ENCODE data around the gene HLA-DQB1. TPM values are rescaled to one million over a fixed set of nuclear protein-coding genes. Genes with fewer than 3 reads are reported as not detected.
"Not testable (repeated sequence)": the region's sequence is repeated elsewhere in the genome, so short reads cannot be mapped to it uniquely, and the experiment has no call there.

HLA-DQB1 gene
- polyA plus RNA-seq (ENCODE audit: insufficient read length in 4 of 4): 1 to 10 TPM; 4.4 to 8.3 (median 6.1) TPM

DNA sequence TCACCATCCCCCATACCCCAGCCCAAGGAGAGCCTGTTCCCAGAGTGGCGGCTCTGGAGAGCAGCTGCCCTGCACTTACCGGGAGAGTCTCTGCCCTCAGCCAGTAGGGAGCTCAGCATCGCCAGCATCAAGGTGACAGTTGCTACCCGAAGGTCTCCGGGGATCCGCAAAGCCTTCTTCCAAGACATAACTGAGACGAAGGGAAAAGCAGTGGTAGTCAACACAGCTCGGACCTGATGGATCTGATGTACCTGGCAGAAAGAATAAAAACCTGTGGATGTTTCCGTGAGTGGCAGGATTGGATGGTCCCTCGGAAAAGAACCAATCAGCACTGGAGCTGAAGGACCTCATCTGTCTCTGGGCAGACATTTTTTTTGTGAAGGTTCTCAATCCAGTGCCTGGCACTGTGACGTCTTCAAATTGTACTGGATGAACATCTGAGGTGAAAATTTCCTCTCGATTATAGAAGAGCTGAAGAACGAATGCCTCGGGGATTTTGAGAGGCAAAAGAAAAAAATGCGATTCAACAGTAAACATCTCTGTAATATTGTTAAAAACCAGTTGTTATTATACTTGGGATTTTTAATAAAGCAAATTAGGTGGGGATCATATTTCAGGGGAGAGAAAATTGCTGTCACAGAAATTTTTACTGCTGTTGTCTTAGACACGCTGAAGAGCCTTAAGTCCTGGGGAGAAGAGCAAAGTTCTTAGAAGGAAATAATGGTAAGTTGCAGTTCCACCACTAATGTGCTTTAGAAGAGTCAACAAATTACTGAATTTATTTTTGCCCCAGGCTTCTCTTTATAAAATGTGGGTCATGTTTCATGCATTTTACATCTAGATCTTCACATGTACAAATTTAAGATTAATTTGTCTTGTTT is at the start of gene HLA-DQB1:
Gene HLA-DQB1 (minus strand): TSS at position 238 of the 881 bp plus-strand sequence. CDS start 50 bp downstream, at position 188.
- peak; percentile 22 to 52 (median 34) for DNase-seq (ENCODE audit: low read depth in 4 of 4, low spot score in 3 of 4)

DNA sequence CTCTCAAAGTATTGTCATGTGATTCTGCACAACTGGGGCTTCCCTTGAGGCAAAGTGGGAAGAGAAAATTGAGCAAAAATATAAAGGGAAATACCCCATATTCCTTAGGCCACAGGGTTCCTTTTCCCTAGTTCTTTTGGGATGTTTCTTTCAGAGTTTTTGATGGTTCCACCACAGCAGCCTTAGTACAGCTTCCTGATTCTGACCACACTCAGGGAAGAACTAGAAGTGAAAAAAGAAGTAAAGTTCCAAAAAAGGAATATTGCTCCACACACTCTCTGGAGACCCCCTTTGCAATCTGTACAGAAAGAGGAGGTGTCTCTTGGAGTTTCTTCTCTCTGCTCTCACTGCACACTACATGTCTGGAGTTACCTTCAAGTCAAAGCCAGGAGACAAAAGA is 46.8 kb upstream of the HLA-DQB1 start:
- no peak for DNase-seq (ENCODE audit: low read depth in 4 of 4, low spot score in 3 of 4)

DNA sequence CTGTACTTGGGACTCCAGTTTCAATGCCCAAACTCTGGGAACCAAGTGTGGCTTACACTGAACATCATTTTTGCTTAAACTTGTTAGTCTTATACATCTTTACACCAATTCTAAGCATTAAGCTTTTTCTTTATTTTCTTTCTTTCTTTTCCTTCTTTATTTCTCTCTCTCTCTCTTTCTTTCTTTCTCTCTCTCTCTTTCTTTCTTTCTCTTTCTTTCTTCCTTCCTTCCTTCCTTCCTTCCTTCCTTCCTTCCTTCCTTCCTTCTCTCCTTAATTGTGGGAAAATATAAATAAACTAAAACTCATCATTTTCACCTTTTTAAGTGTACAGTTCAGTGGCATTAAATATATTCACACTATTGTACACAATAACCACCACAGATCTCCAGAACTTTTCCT is 43.2 kb upstream of the HLA-DQB1 start:
- no peak for DNase-seq (ENCODE audit: low read depth in 4 of 4, low spot score in 3 of 4)

DNA sequence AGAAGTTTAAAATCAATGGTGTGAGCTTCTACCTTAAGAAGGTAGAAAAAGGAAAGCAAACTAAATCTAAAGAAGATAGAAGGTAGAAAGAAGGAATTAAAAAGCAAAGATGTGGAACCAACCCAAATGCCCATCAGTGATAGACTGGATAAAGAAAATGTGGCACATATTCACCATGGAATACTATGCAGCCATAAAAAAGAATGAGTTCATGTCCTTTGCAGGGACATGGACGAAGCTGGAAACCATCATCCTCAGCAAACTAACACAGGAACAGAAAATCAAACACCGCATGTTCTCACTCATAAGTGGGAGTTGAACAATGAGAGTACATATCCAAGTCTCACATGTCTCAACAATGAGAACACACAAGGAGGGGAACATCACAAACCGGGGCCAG is 38.7 kb upstream of the HLA-DQB1 start:
- not testable (repeated sequence) for DNase-seq (ENCODE audit: low read depth in 4 of 4, low spot score in 3 of 4)

DNA sequence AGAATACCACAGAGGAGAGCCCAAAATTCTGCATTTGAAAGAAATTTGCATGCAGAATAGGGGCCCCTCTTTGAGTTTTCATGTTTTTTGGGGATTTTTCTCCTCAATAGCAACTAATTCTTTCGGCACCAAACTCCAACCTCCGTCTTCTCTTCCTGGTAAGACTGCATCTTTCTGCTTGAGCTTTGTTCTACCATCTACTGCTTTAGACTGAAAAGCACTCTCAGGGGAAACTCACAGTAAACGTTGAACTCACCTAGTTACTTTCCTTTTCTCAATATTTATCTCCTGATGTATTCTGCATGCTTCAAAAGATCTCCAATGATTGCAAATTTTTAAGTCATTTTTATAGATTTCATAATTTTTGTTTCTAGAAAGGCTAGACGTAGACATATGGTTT is 36.9 kb upstream of the HLA-DQB1 start:
- DNase-seq (ENCODE audit: low read depth in 4 of 4, low spot score in 3 of 4): no peak

DNA sequence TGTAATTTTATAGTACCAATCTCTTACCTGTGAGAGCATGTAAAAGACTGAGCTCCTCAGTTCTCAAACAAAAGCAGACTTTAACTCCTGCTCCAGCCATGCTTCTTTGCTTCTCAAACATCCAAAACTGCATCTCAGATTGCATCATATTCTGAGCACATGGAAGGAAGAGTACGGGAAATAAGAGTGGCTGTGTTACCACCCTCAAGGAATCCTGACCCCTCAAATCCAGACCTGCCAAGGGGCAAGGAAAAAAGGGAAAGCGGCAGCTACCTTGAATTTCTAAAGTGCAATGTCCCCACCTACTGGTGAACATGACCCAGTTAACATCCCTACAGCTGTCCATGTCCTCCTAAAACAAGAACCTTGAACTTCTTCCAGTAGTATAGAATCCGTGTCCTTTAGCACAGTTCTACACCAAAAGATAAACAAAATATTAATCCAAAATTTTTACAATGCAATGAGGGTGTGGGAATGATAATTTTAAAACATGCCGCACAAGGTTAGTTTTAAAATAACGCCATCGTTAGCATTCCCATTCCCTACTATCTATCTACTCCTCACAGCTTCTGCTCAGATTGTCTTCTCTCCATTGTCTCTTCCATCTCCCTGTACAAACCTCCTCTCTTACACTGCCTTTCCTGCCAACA is 34.1 kb upstream of the HLA-DQB1 start:
- peak; percentile 55 to 58 (median 58) for DNase-seq (ENCODE audit: low read depth in 4 of 4, low spot score in 3 of 4)

DNA sequence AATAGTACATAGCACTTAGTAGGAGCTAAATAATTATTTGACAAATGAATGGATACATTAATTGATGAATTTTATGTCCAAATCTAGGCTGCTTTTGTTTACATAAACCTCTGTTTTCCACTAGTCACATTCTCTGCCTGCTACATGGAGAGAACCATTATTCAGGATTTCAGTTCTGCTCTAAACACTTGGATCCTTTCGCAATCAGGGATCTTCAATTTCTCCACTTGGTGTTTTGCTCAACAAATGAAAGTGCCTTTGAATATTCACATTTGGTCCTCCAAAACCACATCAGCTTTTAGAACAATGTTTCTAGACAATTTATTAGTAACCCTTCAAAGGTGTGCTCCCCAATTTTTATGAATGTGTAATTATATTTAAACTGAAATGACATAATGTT is 30.6 kb upstream of the HLA-DQB1 start:
- DNase-seq (ENCODE audit: low read depth in 4 of 4, low spot score in 3 of 4): no peak

DNA sequence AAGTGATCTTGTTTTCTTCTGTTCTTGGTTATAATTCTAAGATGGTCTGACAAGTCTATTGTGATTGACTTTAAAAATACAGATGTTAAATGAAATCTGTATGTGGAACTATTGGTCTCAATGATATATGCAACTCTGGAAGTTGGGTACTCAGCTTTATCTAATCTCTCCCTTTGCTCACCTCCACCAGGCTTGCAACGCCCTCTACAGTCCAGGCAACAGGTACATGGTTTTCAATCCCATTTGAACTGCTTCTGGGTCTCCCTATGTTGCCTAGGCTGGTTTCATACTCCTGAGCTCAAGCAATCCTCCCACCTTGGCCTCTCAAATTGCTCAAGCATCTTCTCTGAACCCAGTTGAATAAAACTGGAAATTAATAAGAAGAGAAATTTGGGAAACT is 25.6 kb upstream of the HLA-DQB1 start:
- DNase-seq (ENCODE audit: low read depth in 4 of 4, low spot score in 3 of 4): no peak

DNA sequence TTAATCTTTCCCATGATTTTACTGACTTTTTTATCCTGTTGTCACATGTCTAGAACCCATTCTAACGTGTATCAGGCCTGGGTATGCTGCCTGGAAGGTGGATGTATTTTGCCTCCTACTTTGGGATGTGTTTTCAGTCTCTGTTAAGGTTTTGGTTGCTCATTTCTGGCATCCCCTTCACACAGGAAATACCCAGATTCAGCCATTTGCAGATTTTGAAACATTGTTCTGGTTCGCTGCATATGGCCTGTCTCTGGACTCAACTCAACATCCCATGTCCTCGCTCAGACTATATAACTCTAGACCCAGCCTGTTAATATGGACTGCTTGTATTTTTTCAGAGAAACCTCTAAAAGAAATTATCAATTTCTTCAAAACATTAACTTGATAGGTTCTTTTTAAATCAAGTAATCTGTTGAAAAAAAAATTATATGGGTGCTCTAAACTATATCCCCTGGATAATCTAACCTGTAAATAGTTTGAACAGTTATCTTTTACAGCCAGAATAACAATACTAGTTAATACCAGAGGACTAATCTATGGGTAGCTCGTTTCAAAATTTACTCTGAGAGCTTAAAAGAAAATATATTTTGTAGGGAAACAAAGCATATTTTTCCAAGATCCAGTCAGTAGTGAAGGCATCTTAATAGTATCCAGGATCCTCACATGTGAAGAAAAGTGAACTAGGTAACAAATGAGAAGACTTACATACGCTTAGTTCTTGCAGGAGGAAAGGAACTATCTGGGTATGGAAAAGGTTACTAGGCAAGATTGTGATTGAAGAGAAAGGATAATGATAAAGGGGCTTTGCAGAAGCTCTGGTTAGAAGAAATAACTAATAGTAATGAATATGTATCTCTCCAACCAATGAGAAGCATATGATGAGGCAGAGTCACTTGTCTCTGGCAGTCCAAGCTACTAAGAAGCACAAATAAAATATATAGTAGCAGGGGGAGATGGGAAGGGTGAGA is 23.4 kb upstream of the HLA-DQB1 start:
- no peak for DNase-seq (ENCODE audit: low read depth in 4 of 4, low spot score in 3 of 4)

DNA sequence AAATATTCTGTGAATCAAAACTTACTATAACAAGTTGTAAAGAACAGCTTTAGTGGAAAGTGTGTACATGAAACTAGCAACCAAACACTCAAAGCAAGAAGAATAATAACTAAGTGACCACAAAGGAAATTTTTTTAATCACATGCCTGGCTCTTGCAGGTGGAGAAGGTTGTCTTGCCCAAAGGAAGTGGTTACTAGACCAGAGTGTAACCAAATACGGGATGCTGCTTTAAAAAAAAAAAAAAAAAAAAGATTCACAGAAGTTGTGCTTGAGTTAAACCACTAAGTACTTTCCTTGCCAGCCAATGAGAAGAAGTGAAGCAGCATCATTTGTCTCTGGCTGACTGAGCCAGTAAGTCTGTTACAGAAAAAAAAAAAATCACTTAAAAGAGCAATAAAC is 19.1 kb upstream of the HLA-DQB1 start:
- DNase-seq (ENCODE audit: low read depth in 4 of 4, low spot score in 3 of 4): no peak

DNA sequence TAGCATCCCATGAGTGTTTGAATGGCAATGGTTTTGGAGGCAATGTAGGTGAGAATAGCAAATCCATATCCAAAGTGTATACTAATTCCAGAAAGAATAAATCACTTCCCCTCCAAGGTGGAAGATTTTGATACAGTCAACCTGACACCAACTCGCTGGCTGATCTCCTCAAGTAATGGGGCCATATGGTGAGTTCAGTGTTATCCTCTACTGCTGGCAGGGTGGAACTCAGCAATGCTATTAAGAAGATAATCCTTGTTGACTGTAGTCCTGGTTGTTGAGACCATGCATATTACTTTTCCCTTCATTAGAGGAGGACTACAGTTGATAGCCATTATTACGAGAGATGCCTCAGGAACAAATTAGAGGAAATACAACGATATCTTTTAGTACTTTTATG is 17.8 kb upstream of the HLA-DQB1 start:
- no peak for DNase-seq (ENCODE audit: low read depth in 4 of 4, low spot score in 3 of 4)

DNA sequence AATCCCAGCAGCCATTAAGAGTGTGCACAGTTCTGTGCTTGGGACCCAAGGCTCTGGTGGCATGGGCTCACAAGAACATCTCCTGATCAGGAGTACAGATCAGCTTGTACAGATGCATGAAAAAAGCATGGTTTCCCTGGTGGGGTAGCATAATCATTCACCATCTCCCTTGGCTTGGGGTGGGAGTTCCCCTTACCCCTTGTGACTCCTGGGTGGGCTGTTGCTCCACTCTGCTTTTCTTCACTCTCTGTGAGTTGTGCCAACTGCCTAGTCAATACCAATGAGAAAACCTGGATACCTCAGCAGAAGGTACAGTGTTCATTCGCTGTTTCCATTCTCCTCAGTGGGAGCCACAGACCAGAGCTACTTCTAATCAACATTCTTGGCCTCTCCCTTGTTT is 13.6 kb upstream of the HLA-DQB1 start:
- no peak for DNase-seq (ENCODE audit: low read depth in 4 of 4, low spot score in 3 of 4)

DNA sequence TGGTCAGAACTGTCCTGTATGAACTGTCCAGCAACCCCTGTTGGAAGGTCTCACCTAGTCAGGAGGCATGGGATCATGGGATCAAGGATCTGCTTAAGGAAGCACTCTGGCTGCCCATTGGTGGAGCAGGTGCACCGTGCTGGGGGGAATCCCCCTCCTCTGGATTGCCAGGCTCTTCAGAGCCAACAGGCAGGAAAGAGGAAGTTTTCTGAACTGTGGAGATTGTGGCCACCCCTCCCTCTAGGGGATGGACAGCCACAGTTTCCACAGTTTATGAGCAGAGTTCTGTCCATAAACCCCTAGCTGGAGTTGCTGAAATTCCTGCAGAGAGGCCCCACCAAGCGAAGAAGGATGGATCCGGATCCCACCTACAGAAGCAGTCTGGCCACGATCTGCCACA is 13.0 kb upstream of the HLA-DQB1 start:
- no peak for DNase-seq (ENCODE audit: low read depth in 4 of 4, low spot score in 3 of 4)

DNA sequence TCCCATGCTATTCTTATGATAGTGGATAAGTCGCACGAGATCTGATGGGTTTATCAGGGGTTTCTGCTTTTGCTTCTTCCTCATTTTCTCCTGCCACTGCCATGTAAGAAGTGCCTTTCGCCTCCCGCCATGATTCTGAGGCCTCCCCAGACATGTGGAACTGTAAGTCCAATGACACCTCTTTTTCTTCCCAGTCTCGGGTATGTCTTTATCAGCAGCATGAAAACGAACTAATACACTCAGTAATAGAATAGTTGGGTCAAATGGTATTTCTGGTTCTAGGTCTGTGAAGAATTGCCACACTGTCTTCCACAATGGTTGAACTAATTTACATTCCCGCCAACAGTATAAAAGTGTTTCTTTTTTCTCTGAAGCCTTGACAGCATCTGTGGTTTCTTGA is 7.7 kb upstream of the HLA-DQB1 start:
- DNase-seq (ENCODE audit: low read depth in 4 of 4, low spot score in 3 of 4): not testable (repeated sequence)

DNA sequence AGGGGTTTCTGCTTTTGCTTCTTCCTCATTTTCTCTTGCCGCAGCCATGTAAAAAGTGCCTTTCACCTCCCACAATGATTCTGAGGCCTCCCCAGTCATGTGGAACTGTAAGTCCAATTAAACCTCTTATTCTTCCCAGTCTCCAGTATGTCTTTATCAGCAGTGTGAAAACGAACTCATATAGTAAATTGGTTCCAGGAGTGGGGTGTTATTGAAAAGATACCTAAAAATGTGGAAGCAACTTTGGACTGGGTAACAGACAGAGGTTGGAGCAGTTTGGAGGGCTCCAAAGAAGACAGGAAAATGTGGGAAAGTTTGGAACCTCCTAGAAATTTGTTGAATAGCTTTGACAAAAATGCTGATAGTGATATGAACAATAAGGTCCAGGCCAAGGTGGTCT is 5.5 kb upstream of the HLA-DQB1 start:
- DNase-seq (ENCODE audit: low read depth in 4 of 4, low spot score in 3 of 4): not testable (repeated sequence)

DNA sequence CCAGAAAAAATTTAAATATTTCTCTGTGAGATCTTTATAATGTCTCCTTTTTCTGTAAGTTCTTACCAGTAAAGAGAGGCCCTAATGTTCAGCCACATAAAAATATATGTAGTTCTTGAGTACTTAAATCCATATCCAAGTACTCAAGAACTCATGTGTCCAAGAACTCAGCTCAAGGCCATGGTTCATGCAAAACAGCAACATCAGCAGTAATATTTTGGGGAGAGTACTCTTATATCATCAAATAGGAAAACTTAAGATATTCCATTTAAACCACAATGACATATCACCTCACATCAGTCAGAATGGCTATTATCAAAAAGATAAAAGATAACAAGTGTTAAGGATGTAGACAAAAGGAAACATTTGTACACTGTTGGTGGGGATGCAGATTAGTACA is 3.4 kb upstream of the HLA-DQB1 start:
- no peak for DNase-seq (ENCODE audit: low read depth in 4 of 4, low spot score in 3 of 4)

DNA sequence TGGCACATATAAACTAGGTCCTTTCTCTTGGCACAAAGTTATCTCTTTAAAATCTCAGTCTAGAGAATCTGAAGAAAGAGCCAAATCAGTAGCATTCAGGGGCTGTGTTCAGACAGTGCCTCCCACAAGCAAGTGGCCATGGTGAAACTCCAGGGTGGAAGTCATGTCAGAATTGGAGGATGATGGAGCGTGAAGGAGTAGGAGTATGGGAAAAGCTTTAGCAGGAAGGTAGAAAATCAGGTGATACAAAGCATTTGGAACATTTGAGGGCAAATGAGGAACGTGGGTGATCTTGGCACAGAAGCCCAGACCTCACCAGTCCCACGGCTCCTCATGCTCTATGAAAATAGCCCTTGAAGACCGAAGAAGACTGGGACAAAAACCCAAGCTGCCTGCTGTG is 2.8 kb upstream of the HLA-DQB1 start:
- no peak for DNase-seq (ENCODE audit: low read depth in 4 of 4, low spot score in 3 of 4)

DNA sequence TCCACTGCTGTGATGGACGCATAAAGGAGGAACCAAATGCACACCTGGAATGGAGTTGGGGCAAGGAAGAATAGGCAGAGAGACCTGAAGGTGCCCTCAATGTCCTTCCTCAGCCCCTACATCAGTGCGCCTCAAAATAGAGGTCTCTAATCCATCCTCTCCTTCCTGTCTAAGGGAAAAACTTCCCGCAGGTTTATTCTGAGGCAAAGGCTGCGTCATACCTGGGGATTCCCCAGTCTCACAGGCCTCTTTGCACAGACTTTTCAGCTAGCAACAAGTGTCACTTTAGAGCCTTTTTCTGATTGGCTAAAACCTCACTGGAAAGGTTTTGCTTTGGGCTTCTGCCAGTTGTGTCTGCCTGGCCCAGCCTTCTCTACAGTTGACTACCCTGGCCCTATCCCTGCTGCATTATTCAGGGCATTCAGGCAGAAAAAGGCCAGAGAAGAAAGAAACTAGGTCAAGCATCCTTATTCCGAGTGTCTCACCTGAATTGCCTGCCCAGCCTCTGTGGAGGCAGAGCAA is 1.8 kb upstream of the HLA-DQB1 start:
- DNase-seq (ENCODE audit: low read depth in 4 of 4, low spot score in 3 of 4): no peak

DNA sequence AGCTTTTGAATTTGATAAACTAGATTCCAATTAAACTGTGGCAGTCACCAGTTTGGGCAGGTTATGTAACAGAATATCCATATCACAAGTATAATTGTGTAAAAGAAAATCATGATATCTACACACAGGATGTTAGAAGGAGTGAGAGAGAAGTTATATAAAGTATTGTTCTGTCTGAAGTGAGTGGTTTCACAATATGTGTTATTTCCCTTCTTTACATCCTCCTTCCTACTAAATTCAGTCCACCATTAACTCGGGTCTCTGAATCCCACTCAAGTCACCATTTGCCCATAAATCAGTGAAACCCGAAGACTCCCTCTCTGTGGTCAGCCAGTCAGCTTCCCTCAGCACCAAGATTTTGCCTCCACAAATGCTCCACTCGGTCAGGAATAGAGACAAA is 796 bp downstream of the HLA-DQB1 start:
- DNase-seq (ENCODE audit: low read depth in 4 of 4, low spot score in 3 of 4): no peak

DNA sequence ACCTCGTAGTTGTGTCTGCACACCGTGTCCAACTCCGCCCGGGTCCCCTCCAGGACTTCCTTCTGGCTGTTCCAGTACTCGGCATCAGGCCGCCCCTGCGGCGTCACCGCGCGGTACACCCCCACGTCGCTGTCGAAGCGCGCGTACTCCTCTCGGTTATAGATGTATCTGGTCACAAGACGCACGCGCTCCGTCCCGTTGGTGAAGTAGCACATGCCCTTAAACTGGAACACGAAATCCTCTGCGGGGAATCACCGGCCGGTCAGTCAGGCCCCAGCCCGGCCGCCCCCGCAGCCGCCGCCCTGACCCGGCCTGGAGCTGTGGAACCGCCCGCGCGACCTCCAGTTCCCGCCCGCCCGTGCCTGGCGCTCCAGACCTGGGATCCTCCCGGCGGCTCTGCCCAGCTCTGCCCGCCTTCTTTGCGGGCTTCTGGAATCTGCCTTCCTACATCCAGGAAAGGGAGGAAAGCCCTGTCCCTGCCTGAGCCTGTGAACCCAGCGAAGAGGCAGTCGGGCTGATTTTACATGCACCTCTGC is 1.6 kb downstream of the HLA-DQB1 start:
- DNase-seq (ENCODE audit: low read depth in 4 of 4, low spot score in 3 of 4): no peak

All from right renal pelvis (tissue), 4 donors.